Body of pancreas (tissue), 4 donors: ENCODE data around the gene FHOD3.

Experiments used
- POLR2A ChIP-seq, 3 donors: fragments of 450-650 bp; IDR thresholded peaks; one replicate each; pipeline ENCODE4 v1.6.1; 2016; ENCODE audit warnings: antibody characterized with exemption in 3 of 3, mild to moderate bottlenecking in 2 of 3
- TF ChIP-seq, protein P1 (sequence below), 7 experiments: fragments of 450-650 bp in 4 of 7; fragments of 200-600 bp in 3 of 7; sonication (generic) in 3 of 7; IDR thresholded peaks; one replicate each; pipeline ENCODE4 v1.5.1; 2016 to 2019; ENCODE audit warnings: antibody characterized with exemption in 7 of 7

DNA sequence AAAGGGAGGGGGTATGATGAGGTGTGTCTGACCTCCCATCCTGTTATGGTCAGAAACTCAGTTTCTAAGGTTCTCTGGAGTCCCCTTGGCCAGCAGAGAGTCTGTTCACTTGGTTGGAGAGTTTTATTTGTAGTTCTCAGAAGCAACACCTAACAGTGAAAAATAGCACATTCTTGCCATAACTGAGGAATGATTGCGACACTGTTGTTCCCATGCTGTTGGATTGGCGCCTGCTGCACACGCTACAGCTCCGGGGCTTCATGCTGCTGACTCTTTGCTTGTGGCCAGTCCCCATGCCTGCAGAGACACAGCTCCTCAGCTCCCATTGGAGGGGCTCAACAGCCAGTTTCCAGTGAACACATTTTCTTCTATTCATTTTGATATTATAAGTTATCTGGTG lies 489.2 kb downstream of the FHOD3 start:
- TF ChIP-seq POLR2A (IDR thresholded peaks at IDR 0.05), result no peak
- TF ChIP-seq, protein P1, sequence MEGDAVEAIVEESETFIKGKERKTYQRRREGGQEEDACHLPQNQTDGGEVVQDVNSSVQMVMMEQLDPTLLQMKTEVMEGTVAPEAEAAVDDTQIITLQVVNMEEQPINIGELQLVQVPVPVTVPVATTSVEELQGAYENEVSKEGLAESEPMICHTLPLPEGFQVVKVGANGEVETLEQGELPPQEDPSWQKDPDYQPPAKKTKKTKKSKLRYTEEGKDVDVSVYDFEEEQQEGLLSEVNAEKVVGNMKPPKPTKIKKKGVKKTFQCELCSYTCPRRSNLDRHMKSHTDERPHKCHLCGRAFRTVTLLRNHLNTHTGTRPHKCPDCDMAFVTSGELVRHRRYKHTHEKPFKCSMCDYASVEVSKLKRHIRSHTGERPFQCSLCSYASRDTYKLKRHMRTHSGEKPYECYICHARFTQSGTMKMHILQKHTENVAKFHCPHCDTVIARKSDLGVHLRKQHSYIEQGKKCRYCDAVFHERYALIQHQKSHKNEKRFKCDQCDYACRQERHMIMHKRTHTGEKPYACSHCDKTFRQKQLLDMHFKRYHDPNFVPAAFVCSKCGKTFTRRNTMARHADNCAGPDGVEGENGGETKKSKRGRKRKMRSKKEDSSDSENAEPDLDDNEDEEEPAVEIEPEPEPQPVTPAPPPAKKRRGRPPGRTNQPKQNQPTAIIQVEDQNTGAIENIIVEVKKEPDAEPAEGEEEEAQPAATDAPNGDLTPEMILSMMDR (IDR thresholded peaks at IDR 0.05), result no peak
